ENCODE results near the gene THEMIS.

The THEMIS gene

DNA sequence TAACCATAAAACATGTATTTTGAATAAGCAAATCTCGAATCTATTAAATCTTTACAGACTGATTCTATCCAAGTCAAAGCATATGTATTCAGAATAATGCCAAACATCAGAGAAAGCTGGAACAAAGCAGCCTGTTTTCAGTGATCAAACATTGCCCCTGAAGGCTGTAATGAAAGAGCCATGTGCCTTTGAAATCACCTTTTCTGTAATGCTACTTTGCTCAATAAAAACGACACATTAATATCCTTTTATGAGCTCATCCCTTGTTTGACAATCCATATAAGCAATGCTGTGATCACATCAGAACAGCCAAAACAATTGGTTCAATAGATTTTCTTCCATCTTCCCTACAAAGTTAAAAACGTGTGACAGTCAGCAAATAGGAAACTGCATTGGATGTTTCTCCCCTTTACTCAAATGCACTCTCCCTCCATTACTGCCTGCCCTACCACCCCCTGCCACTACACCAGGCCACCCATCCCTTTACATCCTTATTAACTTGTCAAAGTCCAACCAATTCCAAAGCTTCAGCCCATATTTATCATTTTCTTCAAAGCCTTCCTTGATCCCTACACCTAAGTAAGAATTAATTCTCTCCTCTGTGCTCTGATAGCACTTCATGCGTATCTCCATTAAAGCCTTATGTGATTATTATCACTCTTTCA, 42.0 kb downstream of the THEMIS start:
- DNase-seq: no peak

DNA sequence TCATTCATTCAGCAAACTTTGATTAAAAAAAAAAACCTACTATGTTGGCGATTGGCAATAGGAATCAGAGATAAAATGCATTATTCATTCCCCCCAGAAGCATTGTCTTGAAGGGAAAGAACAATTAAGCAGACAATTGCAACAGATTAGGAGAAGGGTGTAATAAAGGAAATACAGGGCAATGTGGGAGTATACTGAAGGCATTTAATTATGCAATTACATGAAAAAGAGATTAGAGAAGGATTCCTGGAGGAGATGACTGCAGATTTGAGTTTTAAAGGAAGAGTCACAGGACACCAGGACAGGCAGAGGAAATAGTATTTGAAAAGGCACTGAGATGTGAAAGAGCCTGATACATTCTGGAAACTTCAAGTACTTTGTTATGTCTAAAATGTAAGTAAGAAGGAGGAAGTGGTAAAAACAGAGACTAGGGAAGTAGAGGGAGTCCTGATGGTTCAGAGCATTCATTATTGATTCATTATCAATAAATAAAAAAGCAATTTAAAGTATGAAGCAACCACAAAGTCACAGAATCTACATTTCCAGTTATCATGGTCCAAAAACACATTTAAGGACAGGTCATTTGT, 43.7 kb downstream of the THEMIS start:
- no peak for DNase-seq

DNA sequence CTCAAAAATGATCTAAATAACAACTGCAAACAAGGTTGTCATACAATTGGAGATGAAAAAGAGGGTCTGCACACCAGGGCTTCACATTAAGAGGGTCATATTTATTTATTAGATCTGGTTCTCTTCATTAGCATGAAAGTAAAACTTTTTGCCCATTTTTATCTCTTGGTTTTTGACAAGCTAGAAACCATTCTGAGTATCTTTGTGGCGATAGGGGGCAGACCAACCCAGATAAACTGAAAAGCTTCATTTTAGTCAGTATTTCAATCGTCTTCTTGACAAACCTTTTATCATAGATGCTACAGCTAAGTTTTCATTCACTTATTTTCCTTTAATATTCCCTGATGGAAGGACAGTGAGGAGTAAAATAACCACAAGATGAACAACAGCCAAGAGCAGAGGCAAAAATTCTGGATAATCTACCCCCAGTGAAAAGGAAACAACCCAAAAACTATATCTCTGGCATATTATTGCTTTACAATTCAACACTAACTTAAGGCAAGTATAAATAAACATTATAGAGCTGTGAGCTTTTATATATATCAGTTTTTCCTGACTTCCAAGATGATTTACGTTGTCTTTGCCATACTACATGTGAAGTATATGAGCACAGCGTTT, 45.2 kb downstream of the THEMIS start:
- no peak for DNase-seq

DNA sequence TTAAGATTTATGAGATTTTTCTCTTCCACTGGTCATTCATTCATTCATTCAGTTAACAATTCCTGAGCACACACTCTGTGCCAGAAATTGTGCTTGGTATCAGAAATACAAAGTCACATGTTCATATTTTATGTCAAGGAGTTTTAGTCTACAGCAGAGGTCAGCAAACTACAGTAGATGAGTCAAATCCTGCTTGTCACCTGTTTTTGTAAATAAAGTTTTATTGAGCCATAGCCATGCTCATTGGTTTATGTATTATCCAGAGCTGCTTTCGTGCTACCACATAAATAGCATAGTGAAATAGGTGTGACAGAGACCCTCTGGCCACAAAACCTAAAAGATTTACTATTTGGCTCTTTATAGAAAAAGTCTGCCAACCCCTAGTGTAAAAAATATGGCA, 46.8 kb downstream of the THEMIS start:
- no peak for DNase-seq

DNA sequence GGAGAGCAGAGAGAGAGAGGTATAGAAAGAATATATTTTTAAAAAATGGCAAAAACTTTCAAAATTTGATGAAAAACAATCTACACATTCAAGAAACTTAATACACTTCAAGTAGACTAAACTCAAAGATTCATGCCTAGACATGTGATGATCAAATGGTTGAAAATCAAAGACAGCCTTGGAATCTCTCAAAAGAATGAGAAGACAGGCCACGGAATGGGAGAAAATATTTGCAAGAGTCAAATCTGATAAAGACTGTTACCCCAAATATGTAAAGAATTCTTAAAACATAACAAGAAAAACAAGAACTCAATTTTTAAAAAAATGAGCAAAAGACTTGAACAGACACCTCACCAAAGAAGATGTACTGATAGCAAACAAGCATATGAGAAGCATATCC, 49.7 kb downstream of the THEMIS start:
- DNase-seq: no peak

- DNase-seq: no peak
Observed at GRCh38 chr6:127845242-127845641, 55.6 kb downstream of the THEMIS start.

DNA sequence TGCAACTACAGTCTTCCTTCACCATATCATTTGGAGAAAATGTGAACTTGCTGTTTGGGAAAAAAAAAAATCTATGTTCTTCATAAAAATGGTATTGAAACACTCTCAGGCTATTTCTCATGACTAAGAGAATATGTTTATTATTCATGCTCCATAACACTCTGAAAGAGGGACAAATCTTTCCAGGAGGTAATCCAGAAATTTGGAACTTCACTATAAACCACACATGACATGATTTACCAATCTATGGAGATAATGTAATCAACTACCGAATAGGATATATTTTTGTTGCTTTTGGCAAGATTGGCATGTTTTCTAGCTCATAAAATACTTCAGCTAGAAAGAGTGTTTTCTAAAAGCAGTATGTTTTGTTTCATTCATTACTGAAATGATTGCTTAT, 56.3 kb downstream of the THEMIS start:
- no peak for DNase-seq

DNA sequence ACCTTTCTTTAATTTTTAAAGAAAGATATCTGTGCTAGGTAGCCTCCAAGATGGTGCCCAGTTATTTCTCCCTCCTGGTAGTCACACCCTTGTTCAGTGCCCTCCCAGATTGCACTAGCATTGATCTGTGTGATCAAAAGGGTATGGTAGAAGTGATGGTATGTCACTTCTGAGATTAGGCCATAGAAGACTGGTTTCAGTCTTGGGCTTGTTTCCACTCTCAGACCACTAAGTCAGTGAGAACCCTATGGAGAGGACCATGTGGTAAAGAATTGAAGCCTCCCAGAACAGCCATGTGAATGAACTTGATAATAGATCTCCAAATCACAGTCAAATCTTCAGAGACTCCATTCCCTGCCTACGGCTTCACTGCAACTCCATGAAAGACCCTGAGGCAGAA, 57.3 kb downstream of the THEMIS start:
- DNase-seq: no peak

- no peak for DNase-seq
Observed at GRCh38 chr6:127842562-127842961, 58.3 kb downstream of the THEMIS start.

- DNase-seq: no peak
Observed at GRCh38 chr6:127841811-127842210, 59.0 kb downstream of the THEMIS start.

- no peak for DNase-seq
Observed at GRCh38 chr6:127834136-127834535, 66.7 kb downstream of the THEMIS start.

DNA sequence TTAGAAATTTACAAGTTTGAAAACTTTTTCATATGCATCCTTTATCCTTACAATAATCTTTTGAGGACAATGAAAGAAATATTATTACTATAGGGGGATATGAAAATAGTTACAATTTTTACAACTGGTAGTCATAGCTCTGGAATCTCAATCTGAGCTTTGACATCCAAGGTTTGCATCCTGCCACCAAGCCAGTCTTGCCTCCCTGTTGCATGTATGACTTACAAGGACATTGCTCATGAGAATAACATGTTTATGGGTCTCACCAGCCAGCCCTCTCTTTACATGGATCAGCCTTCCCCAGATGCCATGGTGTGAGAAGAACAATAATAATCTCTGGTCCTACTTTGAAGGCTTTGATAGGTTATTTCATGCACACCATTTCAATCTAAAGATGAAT, 67.5 kb downstream of the THEMIS start:
- no peak for DNase-seq

- DNase-seq: no peak
Observed at GRCh38 chr6:127832381-127832780, 68.5 kb downstream of the THEMIS start.

DNA sequence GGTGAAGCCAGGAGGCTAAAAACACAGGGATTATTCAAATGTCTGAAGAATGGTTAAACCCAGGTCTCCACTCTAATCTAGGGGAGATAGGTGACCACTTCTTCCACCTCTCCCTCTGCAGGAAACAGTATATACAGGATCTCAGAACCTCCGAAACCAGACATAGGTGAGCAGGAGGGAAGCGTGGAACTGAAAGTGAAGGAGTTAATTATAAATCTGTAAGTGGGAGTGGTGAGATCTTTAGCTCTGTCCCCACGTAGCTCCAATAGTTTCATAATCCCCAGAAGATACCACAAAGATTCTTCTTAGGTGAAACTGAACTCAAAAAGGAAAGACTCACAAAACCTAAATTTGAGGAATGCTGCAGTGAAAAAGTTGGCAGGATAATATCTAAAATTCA, 76.8 kb downstream of the THEMIS start:
- no peak for DNase-seq

- no peak for DNase-seq
Observed at GRCh38 chr6:127821431-127821830, 79.4 kb downstream of the THEMIS start.

DNA sequence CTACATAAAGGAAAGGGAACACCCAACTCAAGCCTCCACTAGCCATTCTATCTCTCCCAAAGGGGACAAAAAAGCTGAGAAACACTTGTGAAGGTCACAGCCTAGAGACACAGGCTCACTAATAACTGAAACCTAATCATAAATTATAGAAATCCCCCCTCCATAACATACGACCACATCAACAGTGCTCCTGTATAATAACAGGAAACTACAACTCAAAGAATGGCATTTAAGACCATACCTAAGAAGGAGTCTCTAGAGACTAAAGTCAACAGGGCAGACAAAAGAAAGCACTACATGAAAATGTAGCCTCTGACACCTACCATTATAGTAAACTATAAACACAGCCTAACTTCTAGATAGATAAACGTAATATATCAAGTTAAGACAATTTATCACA, 82.7 kb downstream of the THEMIS start:
- no peak for DNase-seq

DNA sequence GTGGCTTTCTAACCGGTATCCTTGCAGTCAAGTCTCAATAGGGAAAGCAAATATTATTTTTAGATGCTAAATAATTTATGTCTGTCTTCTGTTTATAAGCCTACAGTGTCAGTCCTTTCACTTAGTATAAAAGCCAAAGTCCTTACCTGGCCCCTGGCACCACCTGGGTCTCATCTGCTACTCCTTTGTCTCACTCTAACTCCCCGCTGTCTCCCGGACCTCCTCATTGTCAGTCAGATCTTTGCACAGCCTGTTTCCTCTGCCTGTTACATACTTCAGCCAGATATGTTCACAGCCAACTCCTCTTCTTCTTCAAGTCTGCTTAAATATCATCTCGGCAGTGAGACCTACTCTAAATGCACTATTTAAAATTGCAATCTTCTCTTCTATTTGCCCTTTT, 84.2 kb downstream of the THEMIS start:
- no peak for DNase-seq

DNA sequence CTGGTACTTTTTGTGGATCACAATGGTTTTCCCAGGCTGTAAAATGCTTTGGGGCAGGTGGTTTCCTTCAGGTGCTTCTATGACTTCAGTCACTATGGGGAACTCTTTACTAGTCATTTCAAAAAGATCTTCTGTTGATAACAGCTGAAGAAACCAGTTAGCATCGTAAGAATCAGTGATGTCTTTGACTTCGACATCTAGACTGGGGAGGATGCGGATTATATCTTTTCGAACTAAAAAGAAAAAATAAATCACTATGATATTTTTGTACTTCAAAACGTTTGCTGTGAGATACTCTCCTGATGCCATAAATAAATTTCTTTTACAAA, 87.2 kb downstream of the THEMIS start:
- no peak for DNase-seq

- DNase-seq: no peak
Observed at GRCh38 chr6:127812985-127813698, 87.7 kb downstream of the THEMIS start.

DNA sequence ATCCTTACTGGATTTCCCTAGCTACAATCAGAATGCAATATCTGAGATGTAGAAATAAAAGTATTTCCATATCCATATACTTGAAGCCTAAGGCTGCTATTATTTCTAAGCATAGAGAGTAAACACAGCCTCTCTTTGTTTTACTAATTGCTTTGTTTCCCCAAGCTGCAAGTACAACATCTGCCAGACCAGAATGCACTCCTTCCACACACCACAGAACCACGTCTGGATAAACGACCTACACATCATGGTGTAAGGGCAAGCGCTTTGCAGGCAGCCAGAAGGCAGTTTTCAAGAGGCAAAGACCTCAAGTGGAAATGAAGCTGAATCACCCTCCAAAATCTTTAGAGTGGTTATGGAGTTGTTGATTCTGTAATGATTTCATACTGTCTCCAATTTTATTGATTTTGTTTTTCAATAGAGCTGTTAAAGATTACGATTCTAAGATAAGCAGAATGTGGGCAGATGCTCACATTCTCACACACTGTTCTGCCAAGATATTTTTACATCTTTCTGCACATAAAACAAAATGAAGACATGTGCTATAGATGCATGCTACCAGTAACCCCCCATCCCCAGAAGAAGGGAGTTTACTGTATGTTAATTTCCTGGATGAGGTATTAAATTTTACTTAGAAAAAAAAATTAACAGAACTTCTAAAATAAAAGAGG, 88.8 kb downstream of the THEMIS start:
- no peak for DNase-seq

DNA sequence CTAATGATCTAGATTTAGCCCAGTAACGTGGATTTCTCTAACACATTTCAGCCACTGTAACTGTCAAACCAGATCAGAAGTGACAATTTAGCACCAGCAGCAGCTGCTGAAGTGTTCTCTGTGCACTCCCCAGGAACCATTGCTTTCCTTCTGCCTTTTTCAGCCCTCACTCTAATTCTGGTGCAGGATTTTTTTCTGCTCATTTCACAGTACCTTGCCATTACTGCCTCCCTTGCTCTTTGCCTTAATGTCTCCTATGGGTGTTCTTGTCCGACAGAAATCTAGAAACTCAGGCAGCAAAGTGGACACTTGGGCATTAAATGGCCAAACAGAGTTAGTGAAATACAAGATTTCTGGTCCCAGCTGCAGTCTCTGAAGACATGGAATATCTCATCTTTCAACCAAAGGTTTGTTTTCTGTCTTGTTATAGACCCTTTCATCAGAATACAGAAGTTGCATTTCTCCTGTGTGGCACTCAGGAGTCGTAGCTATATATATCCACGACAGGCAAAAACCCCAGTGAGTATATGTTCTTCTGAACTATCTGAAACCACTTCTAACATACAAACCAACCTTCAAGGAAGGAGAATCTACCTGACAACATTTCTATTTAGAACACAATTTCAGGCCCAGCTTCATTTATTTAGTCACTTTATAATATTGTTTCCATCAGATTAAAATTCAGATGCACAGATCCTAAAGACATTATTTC, 92.9 kb downstream of the THEMIS start:
- DNase-seq: no peak

DNA sequence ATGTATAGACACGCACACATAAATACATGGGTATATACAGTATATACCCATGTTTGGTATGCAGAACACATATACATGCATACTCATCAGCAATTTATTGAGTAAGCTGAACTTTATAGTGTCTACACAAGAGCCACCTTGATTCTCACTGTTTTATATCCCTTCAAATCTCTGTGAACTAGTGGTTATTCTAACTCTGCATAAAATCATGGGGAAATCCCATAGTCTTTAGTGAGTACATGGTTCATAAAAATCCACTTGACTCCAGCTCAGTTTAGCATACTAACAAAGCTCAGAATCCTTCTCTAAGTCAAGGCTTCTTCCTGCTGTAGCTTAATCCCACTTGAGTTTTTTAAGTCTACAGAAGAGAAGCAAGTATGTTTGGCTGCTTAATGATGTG, 104.1 kb downstream of the THEMIS start:
- DNase-seq: no peak

- no peak for DNase-seq
Observed at GRCh38 chr6:127794405-127794804, 106.5 kb downstream of the THEMIS start.
